Body of pancreas (tissue), 4 donors: Measurements from ENCODE around the gene OR5D16.

ENCODE experiments used
- CTCF ChIP-seq, 7 experiments: fragments of 450-650 bp in 4 of 7; fragments of 200-600 bp in 3 of 7; sonication (generic) in 3 of 7; IDR thresholded peaks; one replicate each; pipeline ENCODE4 v1.5.1; 2016 to 2019; ENCODE audit warnings: antibody characterized with exemption in 7 of 7
- POLR2A ChIP-seq, 3 donors: fragments of 450-650 bp; IDR thresholded peaks; one replicate each; pipeline ENCODE4 v1.6.1; 2016; ENCODE audit warnings: antibody characterized with exemption in 3 of 3, mild to moderate bottlenecking in 2 of 3

- no peak for TF ChIP-seq CTCF (IDR thresholded peaks at IDR 0.05)
- TF ChIP-seq POLR2A (IDR thresholded peaks at IDR 0.05) = no peak
Measured at GRCh38 chr11:55806248-55806647, 32.3 kb upstream of the OR5D16 start.
